HG03060 (cell line): Measurements from ENCODE around the gene OTULIN.

Experiments
- ATAC-seq: cut with Tn5 transposase; IDR thresholded peaks from one replicate; pipeline ENCODE4 v1.9.1; 2021; ENCODE audit warnings: low read depth, moderate number of reproducible peaks; ENCODE audit not compliant: unreplicated experiment

Gene OTULIN

GRCh38 chr5:14738050-14738449, 73.5 kb downstream of the OTULIN start:
- no peak for ATAC-seq

- ATAC-seq, result no peak
Observed at GRCh38 chr5:14739538-14739937, 75.0 kb downstream of the OTULIN start.

GRCh38 chr5:14739981-14740380, 75.5 kb downstream of the OTULIN start:
- ATAC-seq, result no peak

GRCh38 chr5:14741131-14741530, 76.6 kb downstream of the OTULIN start:
- ATAC-seq, result no peak

GRCh38 chr5:14741801-14742440, 77.4 kb downstream of the OTULIN start:
- ATAC-seq, result no peak

- no peak for ATAC-seq
Observed at GRCh38 chr5:14742498-14742897, 78.0 kb downstream of the OTULIN start.

GRCh38 chr5:14743601-14744295, 79.2 kb downstream of the OTULIN start:
- no peak for ATAC-seq

- ATAC-seq, result no peak
Observed at GRCh38 chr5:14744296-14745187, 80.0 kb downstream of the OTULIN start.

- ATAC-seq, result no peak
Observed at GRCh38 chr5:14745188-14745563, 80.7 kb downstream of the OTULIN start.

- no peak for ATAC-seq
Observed at GRCh38 chr5:14745753-14746152, 81.2 kb downstream of the OTULIN start.

- no peak for ATAC-seq
Observed at GRCh38 chr5:14748180-14748900, 83.8 kb downstream of the OTULIN start.
